SKM-1 treated with dmso at 0.1 percent for 144 hours (cell line): ENCODE measurements around the gene CCK.

Source experiments
- DNase-seq: peaks from one replicate; lab custom pipeline; 2025; ENCODE audit not compliant: unreplicated experiment; lab: John Stamatoyannopoulos, UW

CCK gene

DNA sequence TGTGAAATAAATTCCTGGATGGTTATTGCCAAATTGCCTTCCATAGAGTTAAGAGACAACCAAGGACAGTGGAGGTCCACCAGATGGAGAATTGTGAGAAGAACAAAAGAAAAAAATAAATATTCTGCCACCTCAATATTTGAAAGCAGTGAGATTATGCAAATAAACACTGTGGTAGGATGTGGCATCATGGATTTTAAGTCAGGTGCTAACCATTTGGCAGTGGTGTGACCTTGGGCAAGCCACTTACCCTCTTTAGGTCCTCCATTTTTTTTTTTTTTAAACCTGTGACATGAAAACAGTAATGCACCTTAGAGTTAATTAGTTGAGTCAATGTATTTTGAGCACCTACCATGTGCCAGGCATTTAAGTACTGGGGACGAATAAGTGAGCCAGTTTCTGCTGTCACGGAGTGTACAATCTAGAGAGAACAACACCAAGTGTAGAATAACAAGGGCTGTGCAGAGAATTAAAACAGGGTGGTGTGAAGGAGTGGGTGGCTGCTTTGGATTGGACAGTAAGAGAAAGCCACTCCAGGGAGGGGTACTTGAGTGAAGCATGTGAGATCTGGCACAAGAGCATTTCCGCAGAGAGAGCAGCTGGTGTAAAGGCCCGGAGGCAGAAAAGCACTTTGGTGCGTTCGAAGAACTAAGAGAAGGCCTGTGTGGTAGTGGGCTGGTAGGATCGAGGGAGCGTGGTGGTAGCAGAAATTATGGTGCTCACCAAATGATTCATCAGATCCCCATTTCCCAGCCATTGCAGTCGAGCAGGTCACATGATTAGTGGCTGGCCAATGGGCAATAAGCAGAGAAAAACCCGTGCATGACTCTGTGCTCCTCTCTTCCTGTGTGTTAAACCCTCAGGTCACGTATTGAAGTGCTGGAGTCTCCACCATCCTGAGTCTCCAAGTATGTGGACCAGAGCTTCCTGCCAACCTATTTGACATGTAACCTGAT lies 39.2 kb downstream of the CCK start:
- no peak for DNase-seq

DNA sequence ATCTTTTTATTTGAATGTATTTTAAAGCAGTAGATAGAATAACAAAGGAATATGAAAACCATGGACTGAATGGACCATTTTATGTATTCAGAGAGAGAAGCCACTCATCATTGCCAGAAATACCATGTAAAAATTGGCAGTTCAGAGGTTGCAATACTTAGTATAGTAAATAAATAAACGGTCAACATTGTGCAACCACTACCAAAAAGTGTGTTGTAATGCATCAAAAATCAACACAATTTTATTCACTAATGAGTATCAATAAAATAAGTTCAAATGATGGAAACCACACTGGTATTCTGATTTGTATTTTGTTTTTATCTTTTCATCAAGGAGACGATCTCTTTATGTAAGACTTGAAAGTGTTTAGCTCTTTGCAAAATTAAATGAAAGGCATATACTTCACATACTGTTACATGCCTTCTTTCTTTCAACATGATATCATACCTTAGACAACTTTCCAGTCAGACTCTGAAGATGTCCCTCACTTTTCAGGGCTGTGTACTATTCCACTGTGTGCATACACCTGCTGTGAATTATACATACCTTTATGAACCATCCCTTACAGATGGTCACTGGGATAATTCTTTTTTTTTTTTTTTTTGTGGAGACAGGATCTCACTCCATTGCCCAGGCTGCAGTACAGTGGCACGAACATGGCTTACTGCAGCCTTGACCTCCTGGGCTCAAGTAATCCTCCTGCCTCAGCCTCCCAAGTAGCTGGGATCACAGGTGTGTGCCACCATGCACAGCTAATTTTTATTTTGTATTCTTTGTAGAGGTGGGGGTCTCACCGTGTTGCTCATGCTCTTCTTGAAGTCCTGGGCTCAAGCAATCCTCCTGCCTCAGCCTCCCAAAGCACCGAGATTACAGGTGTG lies 40.3 kb downstream of the CCK start:
- no peak for DNase-seq

DNA sequence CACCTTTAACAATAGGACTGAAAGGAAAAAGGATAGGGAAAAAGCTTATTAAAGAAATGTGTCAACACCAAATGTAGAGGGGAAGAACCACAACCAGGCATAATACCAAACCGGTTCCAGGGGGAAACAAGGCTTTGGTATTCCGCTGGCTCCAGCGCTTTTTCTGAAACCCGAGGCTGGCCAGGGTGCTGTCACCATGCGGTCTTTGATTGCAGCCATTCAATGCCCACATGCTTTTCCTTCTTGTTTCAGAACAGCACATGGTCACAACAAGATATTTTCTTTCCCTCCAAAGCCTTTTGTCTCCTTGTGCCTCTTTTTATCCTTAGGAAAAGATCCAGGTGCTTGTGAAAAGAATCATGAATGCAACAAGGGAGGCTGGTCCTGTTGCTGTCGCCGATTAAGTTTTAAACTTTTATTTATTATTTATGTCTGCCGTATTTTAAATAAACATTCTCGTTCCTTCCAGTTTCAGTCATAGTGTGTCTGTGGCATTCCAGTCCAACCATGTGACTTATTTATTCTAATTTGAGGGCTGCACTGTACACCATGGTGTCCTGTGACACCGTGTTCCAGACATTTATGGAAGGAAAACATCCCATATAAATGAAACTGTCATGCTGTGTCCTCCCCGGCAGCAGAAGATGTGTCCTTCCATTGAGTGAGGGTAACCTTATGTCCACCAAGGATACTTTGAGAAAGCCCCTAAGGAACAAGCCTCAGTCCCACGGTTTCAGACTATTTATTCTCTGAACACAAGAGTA lies 41.1 kb downstream of the CCK start:
- DNase-seq, result no peak

DNA sequence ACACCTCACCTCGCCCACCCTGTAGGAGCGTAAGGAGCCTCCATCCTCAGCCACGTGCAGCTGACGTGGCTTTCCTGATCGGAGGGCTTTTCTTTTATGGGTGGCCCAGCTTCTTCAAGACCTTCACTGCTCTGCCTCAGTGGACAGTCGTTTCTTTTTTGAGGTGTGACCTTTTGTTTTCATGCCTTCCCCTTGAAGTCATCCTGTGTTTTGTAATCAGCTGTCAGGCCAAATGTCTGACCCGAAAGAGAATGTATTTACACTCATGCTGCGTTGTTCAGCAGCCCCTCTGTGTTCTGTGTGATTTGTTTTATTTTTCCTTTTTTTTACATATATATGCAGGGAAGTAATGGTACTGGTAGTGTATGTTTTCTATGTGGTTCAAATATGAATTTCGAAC lies 41.8 kb downstream of the CCK start:
- DNase-seq, result no peak

DNA sequence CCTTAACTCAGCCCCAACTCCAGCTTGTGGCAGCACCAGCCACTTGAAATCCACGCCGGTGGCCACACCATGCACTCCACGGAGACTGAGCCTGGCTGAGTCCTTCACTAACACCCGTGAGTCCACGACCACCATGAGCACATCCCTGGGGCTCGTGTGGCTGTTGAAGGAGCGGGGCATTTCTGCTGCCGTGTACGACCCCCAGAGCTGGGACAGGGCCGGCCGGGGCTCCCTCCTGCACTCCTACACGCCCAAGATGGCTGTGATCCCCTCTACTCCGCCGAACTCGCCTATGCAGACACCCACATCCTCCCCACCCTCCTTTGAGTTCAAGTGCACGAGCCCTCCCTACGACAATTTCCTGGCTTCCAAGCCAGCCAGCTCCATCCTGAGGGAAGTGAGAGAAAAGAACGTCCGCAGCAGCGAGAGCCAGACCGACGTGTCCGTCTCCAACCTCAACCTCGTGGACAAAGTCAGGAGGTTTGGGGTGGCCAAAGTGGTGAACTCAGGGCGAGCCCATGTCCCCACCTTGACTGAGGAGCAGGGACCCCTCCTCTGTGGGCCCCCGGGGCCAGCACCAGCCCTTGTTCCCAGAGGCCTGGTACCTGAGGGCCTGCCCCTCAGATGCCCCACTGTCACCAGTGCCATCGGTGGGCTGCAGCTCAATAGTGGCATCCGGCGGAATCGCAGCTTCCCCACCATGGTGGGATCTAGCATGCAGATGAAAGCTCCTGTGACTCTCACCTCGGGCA lies 42.9 kb downstream of the CCK start:
- no peak for DNase-seq

DNA sequence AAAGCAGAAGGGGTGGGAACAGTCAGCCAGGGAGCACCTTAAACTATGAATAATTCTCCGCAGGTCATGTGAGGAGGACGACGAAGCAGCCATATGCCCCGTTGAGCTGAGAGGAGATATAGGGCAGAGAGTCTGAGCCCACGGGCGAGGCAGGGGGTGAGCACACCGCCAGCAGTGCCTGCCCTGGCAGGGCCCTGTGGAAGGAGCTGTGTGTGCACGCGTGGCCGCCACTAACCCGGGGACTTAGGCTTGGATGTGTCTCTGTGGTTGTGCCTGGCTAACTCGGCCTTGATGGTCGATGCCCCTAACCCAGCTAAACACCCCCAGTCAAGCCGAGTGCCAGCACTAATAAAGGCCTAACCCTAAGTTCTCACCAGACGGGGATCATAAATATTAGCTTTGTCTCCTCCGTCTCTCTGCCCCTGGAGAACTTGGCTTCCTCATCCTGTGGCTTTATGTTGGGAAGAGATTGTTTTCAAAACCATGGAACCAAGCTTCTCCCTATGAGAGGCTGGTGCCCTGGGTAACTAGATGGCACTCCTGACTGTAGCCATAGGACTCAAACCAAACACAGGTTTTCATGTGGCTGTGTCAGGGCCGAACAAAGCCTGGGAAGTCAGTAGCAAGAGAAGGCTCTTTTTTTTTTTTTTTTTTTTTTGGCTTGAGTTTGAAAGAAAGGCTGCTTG lies 45.4 kb downstream of the CCK start:
- no peak for DNase-seq

DNA sequence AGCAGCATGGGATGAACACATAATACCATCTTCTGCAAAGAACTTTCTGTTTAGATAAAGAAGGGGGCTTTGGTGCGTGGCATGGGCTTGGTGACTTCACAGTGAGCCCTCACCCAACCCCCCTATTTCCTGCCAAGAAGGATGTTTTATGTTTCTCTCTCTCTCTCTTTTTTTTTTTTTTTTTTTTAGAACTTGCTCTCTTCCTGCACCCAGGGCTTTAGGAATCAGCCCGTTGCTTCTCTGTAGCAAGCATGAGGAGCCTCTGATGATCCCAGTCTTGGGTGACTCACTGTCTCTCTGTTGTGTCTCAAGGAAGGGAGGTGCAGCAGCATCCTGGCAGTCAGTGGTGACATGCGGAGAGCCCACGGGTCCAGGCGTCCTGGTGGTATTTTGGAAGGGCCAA lies 49.1 kb downstream of the CCK start:
- DNase-seq, result no peak

DNA sequence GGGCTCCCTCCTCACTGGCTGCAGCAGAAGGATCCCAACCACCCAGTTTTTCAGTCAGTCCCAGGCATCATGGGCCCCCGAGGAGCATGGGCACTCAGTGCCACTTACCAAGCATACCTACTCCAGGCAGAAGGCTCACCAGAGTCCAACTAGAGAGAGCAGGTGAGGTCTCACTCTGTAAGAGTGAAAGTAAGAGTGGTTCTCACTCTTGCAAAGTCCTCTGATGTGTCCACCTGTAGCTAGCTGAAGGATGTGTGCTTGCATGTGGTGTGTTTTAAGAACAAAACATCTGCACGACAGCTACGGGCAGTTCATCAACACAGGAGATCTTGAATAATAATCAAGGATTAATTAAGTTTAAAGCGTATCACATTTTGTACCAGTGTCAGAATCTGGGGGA lies 49.7 kb downstream of the CCK start:
- DNase-seq, result no peak

DNA sequence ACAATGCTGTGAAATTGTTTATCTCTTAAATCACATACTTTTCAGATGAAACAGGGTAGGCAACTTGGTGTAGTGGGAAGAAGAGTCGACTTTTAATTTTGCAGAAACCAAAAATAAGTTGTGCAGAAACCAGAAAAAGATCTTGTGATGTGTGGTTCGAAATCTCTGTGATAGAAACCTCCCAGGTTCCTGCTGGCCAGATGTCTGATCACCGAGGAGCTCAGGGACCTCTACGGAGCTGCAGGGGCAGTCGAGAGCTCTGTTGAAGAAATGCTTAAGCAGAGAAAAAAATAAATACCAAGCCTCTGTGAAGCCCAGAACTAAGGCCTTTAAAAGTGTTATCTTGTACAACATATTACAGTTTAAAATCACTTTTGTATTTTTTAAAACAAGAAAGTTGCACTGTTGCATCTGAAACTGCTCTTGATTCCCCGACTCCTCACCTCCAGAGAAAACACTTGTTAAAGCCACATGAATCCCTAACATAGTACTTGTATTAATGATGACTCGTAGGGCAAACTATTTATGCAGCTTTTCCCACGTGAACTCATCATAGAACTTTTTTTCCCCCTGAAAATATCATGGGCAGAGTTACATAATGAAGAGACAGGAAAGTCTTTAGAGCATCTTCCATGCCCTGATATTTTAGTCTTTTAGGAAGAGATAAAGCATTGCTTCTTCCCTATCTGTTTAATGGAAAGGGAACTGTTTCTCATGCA lies 51.3 kb downstream of the CCK start:
- DNase-seq, result no peak

DNA sequence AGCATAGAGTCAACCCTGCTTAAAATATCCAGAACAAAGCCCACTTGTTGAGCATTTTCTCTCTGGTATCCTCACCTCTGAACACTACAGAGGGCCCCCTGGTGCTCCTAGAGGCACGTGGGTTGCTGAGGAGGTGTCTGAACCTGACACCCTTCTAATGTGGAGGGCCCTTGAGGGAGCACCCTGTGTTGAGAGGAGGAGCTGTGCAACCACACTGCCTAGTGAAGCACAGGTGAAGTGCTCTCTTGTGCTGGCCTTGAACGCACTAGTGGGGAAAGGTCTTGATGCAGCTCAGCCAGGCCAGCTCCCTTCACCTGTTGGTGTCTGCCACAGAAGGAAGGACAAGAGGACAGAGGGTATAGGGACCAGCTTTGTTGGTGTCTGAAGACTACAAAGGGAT lies 51.9 kb downstream of the CCK start:
- DNase-seq, result no peak

DNA sequence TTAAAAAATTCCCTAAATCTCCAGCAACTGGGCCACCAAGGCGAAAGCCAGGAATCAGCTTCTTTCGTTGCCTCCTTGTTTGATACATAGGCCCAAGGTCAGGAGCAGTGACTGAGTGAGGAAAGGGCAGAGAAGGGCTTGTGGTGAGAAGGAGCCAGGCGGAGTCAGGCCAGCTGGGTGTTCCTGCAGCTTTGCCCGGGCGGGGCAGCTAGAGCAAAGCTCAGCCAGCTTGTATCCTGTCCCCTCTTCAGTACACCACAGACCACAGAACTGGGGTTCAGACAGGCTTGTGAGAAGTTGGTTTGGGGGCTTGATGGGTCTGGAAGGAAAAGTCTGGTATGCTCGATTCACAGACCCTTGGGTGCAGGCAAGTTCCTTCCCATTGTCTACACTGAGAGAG lies 52.6 kb downstream of the CCK start:
- DNase-seq, result no peak

DNA sequence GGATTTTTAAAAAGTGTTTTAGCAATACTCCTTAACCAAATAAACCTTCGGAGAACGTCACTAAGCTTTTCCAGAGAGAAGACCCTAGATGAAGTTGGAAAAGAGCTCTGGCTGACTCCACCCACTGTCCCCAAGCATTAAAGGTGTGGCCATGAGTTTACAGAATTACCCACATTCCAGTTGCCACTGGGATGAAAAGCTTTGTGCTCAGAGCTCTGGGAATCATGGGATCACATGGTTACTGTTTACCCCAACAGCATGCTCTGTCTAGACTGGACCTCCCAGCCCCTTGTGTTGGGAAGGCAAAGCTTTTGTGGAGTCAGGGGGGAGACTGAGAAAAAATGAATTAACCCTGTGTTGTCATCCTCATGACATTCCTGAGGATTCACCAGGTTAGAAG lies 55.3 kb downstream of the CCK start:
- DNase-seq, result no peak

DNA sequence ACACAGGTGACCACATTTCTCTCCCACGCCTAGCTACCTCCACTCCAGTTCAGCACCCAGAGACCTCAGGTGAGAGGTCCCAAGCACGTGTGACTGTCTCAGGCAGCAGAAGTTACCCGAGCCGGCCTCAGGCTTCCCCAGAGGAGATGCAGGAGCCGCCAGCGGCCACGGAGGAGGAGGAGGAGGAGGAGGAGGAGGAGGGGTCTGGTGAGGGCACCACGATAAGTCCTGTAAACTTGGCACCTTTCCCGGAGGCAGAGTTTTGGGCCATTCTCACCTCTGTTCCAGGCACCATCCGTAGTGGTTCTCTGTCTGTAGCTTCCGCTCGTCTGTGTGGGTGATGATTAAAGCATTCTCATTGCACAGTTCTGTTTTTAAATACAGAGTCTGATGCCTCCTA lies 56.1 kb downstream of the CCK start:
- DNase-seq, result no peak
